Ishikawa (cell line): ENCODE results near the gene AMN.

Source experiments
- CEBPB ChIP-seq: IDR thresholded peaks from 2 replicates; pipeline ENCODE4 v1.6.1; 2012
- CREB1 ChIP-seq: IDR thresholded peaks from 2 replicates; pipeline ENCODE4 v1.6.1; 2012; ENCODE audit warnings: low read depth
- EGR1 ChIP-seq: IDR thresholded peaks from 2 replicates; pipeline ENCODE4 v1.6.1; 2012
- EP300 ChIP-seq: IDR thresholded peaks from 2 replicates; pipeline ENCODE4 v1.6.1; 2012; ENCODE audit warnings: borderline replicate concordance
- FOXM1 ChIP-seq: IDR thresholded peaks from 2 replicates; pipeline ENCODE4 v1.6.1; 2012; ENCODE audit warnings: low read depth, borderline replicate concordance
- MAX ChIP-seq: IDR thresholded peaks from 2 replicates; pipeline ENCODE4 v1.6.1; 2012
- NFIC ChIP-seq: IDR thresholded peaks from 2 replicates; pipeline ENCODE4 v1.6.1; 2012
- RAD21 ChIP-seq: IDR thresholded peaks from 2 replicates; pipeline ENCODE4 v1.6.1; 2012; ENCODE audit warnings: low read depth
- REST ChIP-seq: IDR thresholded peaks from 2 replicates; pipeline ENCODE4 v1.6.1; 2012; ENCODE audit warnings: low read depth, mild to moderate bottlenecking
- TAF1 ChIP-seq: IDR thresholded peaks from 2 replicates; pipeline ENCODE4 v1.6.1; 2012; ENCODE audit warnings: low read depth, mild to moderate bottlenecking
- TCF12 ChIP-seq: IDR thresholded peaks from 2 replicates; pipeline ENCODE4 v1.6.1; 2012; ENCODE audit warnings: low read depth
- TEAD4 ChIP-seq: IDR thresholded peaks from 2 replicates; pipeline ENCODE4 v1.6.1; 2012
- USF1 ChIP-seq: IDR thresholded peaks from 2 replicates; pipeline ENCODE4 v1.6.1; 2012
- YY1 ChIP-seq: IDR thresholded peaks from 2 replicates; pipeline ENCODE4 v1.6.1; 2012; ENCODE audit warnings: low read depth
- ZBTB7A ChIP-seq: IDR thresholded peaks from 2 replicates; pipeline ENCODE4 v1.6.1; 2012; ENCODE audit warnings: low read depth

The AMN gene

GRCh38 chr14:102917469-102918211 is 4.8 kb upstream of the AMN start:
- no peak for TF ChIP-seq EGR1
- peak; percentile 80 for TF ChIP-seq RAD21

GRCh38 chr14:102918438-102918837 is 4.0 kb upstream of the AMN start:
- no peak for TF ChIP-seq CEBPB

GRCh38 chr14:102920273-102920997 is 2.0 kb upstream of the AMN start:
- TF ChIP-seq EGR1: no peak
- no peak for TF ChIP-seq MAX
- TF ChIP-seq NFIC: no peak
- TF ChIP-seq EP300: no peak
- no peak for TF ChIP-seq RAD21
- no peak for TF ChIP-seq TAF1
- no peak for TF ChIP-seq REST
- TF ChIP-seq ZBTB7A: no peak
- TF ChIP-seq TEAD4: no peak
- no peak for TF ChIP-seq YY1
- no peak for TF ChIP-seq TCF12
- TF ChIP-seq FOXM1: no peak
- no peak for TF ChIP-seq USF1
- no peak for TF ChIP-seq CEBPB
- no peak for TF ChIP-seq CREB1

- TF ChIP-seq RAD21 (no peak), FOXM1 (no peak), NFIC (no peak), CREB1 (no peak), MAX (no peak), TCF12 (no peak), EP300 (no peak), CEBPB (no peak), ZBTB7A (no peak)
Measured at GRCh38 chr14:102920998-102921304, 1.5 kb upstream of the AMN start.

GRCh38 chr14:102923201-102923924 is 900 bp downstream of the AMN start:
- TF ChIP-seq CREB1 (no peak), MAX (no peak), REST (no peak), USF1 (no peak), TEAD4 (no peak), TCF12 (no peak), NFIC (no peak), EP300 (no peak), TAF1 (no peak), EGR1 (no peak), ZBTB7A (no peak), YY1 (no peak), FOXM1 (no peak), RAD21 (no peak), CEBPB (no peak)
